Ovary (tissue), 9 donors: ENCODE measurements around the gene MEP1A. TPM values are rescaled to one million over a fixed set of nuclear protein-coding genes. Genes with fewer than 3 reads are reported as not detected.
"Not testable (repeated sequence)": the region's sequence is repeated elsewhere in the genome, so short reads cannot be mapped to it uniquely, and the experiment has no call there.

ENCODE experiments used
- DNase-seq, 5 donors: peaks; one replicate each; pipeline ENCODE4 v3.0.0-alpha.2; 2019 to 2020
- H3K27ac ChIP-seq, 2 donors: fragments of 200-600 bp; one replicate each; pipeline versions ENCODE4 v1.5.1 to v1.8.0; 2019 to 2022
- H3K27me3 ChIP-seq: fragments of 200-600 bp; one replicate; pipeline ENCODE4 v1.8.0; 2022
- H3K36me3 ChIP-seq: fragments of 200-600 bp; sonication (generic); one replicate; pipeline ENCODE4 v1.5.1; 2019
- H3K4me1 ChIP-seq: one replicate; pipeline ENCODE4 v1.8.1; 2013; ENCODE audit warnings: mild to moderate bottlenecking, moderate library complexity; ENCODE audit not compliant: insufficient read depth
- H3K4me3 ChIP-seq: fragments of 200-600 bp; sonication (generic); one replicate; pipeline ENCODE4 v1.5.1; 2017
- H3K9me3 ChIP-seq, 2 donors: fragments of 200-600 bp in 1 of 2; sonication (generic) in 1 of 2; one replicate each; pipeline versions ENCODE4 v1.5.1 to v1.8.1; 2013 to 2019; ENCODE audit warnings: mild to moderate bottlenecking in 1 of 2, moderate library complexity in 1 of 2
- EP300 ChIP-seq: sonication (generic); formaldehyde crosslinking; IDR thresholded peaks from one replicate; pipeline ENCODE4 v1.6.1; 2017; ENCODE audit warnings: antibody characterized with exemption
- POLR2A ChIP-seq: fragments of 450-650 bp; IDR thresholded peaks from one replicate; pipeline ENCODE4 v1.6.1; 2017; ENCODE audit warnings: antibody characterized with exemption, mild to moderate bottlenecking, moderate library complexity
- WGBS, 3 donors: extraction: QIAGEN DNeasy Blood & Tissue Kit in 1 of 3; methylation state at CpG; one replicate each; pipeline versions ENCODE4 v1.1.5 to v1.1.7; 2013 to 2017; 5-methylcytosine and 5-hydroxymethylcytosine counted together
- intact Hi-C, 4 donors: fragments of 100-400 bp; cut with DNase I; formaldehyde crosslinking; loops; one replicate each; pipeline versions ENCODE4 v1.11.0 to v1.15.1; 2022 to 2023
- polyA plus RNA-seq, 2 donors: library from polyadenylated mRNA; stranded (reverse); fragments of 200-250 nt in 1 of 2; fragments of 350-450 nt in 1 of 2; fragmentation: Illumina TruSeq in 1 of 2; extraction: RNeasy Lipid Tissue Mini Kit (QIAGEN cat#74804) in 1 of 2; gene quantifications; one replicate each; pipeline ENCODE4 v1.2.3, GENCODE V29; 2013 to 2014
- total RNA-seq, 7 donors: library from RNA; depleted of rRNA in 2 of 7; stranded (reverse); fragments of >200 nt in 2 of 7; fragmentation: NEBNext Ultra II Directional in 3 of 7; extraction: Animal tissue kit (Norgen Biotek cat#: 25700) in 3 of 7; gene quantifications; one replicate each; pipeline versions ENCODE4 v1.1.0 to v1.2.4, GENCODE V29; 2016 to 2023
- TF ChIP-seq, protein P1 (sequence below), 3 donors: fragments of 450-650 bp in 2 of 3; fragments of 200-600 bp in 1 of 3; IDR thresholded peaks; one replicate each; pipeline versions ENCODE4 v1.5.1 to v1.8.0; 2016 to 2022; ENCODE audit warnings: antibody characterized with exemption in 3 of 3, mild to moderate bottlenecking in 1 of 3
- donor health status: DM: no; HTN: no; CAD: no; lungs with moderate emphysema.
- donor health status: DM: no; HTN: no; CAD: no.
- donor health status: Bipolar disorder and iron deficiency.
- donor health status: DM: yes; HTN: yes; CAD: no.
- donor health status: DM: no; HTN: no; CAD: no.
- donor health status: DM: yes; HTN: yes; CAD: no.

Gene MEP1A
- total and polyA plus RNA-seq, 9 donors = 0.13 to 3.0 (median 0.80) TPM; not detected in 6

- Histone ChIP-seq H3K9me3 (no peaks in the 10 kb centered on the region), H3K36me3 (no peaks in the 10 kb centered on the region), H3K4me1 (peaks cover 19% of the 10 kb centered on the region), H3K4me3 (no peak overlapping the region), H3K27me3 (no peaks in the 10 kb centered on the region), H3K27ac (no peak overlapping the region)
- 69 to 81% (median 77%) methylated on average over 3 of the region's 3 CpGs for WGBS, 3 donors
- TF ChIP-seq EP300 (no peak), POLR2A (no peak)
- TF ChIP-seq, protein P1, sequence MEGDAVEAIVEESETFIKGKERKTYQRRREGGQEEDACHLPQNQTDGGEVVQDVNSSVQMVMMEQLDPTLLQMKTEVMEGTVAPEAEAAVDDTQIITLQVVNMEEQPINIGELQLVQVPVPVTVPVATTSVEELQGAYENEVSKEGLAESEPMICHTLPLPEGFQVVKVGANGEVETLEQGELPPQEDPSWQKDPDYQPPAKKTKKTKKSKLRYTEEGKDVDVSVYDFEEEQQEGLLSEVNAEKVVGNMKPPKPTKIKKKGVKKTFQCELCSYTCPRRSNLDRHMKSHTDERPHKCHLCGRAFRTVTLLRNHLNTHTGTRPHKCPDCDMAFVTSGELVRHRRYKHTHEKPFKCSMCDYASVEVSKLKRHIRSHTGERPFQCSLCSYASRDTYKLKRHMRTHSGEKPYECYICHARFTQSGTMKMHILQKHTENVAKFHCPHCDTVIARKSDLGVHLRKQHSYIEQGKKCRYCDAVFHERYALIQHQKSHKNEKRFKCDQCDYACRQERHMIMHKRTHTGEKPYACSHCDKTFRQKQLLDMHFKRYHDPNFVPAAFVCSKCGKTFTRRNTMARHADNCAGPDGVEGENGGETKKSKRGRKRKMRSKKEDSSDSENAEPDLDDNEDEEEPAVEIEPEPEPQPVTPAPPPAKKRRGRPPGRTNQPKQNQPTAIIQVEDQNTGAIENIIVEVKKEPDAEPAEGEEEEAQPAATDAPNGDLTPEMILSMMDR (IDR thresholded peaks at IDR 0.05) = no peak
- DNase-seq = no peak
- intact Hi-C loops = no loop called here
These were observed 32.3 kb upstream of the MEP1A start for GRCh38 chr6:46760925-46761324.

DNA sequence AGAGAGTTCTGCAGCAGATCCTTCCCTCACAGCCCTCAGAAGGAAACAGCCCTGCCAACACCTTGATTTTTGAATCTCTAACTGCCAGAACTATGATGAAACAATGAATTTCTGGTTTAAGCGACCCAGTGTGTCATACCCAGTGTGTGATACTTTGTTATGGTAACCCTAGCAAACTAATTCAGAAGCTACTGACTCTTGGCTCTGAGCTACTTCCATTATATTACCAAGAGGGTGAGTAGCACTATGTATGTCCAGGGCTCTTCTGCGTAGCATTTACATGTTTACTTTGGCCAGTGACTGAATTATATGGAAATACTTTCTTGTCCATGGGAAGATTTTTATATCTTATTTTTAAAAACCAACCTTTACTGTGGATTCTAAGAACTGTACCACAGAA, 29.7 kb upstream of the MEP1A start:
- Histone ChIP-seq H3K36me3 (no peaks in the 10 kb centered on the region), H3K4me1 (peaks cover 10% of the 10 kb centered on the region), H3K27ac (no peak overlapping the region), H3K27me3 (no peaks in the 10 kb centered on the region), H3K4me3 (no peak overlapping the region), H3K9me3 (no peaks in the 10 kb centered on the region)
- WGBS, 3 donors = 14 to 37% (median 15%) methylated on average over 2 of the region's 2 CpGs
- TF ChIP-seq, protein P1 (IDR thresholded peaks at IDR 0.05) = no peak
- no peak for TF ChIP-seq EP300
- no peak for TF ChIP-seq POLR2A
- intact Hi-C loops = no loop called here
- no peak for DNase-seq

DNA sequence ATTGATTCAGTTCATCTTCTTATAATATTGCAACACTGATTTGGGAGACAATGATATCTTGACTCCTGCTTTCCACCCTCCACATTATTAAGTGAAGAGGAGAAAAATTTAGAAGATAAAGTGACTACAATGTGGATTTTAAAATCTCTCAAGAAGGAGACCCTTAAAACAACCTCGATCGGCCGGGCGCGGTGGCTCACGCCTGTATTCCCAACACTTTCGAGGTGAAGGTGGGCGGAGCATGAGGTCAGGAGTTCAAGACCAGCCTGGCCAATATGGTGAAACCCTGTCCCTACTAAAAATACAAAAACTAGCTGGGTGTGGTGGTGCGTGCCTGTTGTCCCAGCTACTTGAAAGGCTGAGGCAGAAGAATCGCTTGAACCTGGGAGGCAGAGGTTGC, 28.9 kb upstream of the MEP1A start:
- WGBS, 3 donors = 16 to 52% (median 18%) methylated on average over 10 of the region's 10 CpGs

DNA sequence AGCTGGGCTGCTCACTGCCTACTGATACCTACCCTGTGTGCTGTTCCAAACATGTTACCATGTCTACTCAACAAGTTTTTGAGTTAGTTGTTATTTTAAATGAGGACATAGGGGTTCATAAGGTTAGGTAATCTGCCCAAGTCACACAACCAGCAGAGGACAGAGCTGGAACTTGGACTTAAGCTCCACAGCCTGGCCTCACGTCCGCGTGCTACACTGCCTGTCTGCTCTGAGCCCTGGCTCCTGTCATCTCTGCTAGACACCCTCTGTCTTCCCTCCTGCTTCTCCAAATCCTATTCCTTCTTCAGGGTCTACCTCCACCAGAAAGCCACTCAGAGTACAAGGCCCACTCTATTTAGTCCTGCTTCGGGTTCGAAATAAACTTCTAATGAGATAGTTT, 28.2 kb upstream of the MEP1A start:
- H3K9me3 ChIP-seq = no peaks in the 10 kb centered on the region
- H3K4me1 ChIP-seq = peaks cover 10% of the 10 kb centered on the region
- H3K27me3 ChIP-seq = no peaks in the 10 kb centered on the region
- intact Hi-C loops = no loop called here
- no peak overlapping the region for H3K4me3 ChIP-seq
- TF ChIP-seq POLR2A (no peak), EP300 (no peak)
- TF ChIP-seq, protein P1 (IDR thresholded peaks at IDR 0.05) = no peak
- no peak overlapping the region for H3K27ac ChIP-seq
- DNase-seq = no peak
- 97 to 98% (median 97%) methylated on average over 5 of the region's 5 CpGs for WGBS, 3 donors
- H3K36me3 ChIP-seq = no peaks in the 10 kb centered on the region

More for the DNA sequence above, 28.9 kb upstream of the MEP1A start:
- peak in 2 of 5 donors; percentile 17 to 46 for DNase-seq
- H3K27me3 ChIP-seq, H3K36me3 ChIP-seq, H3K9me3 ChIP-seq, intact Hi-C loops, H3K4me1 ChIP-seq, H3K4me3 ChIP-seq, H3K27ac ChIP-seq: not testable (repeated sequence)

GRCh38 chr6:46772016-46772415, 21.2 kb upstream of the MEP1A start:
- no peak for DNase-seq
- Histone ChIP-seq H3K27me3 (no peaks in the 10 kb centered on the region), H3K27ac (no peak overlapping the region), H3K9me3 (no peaks in the 10 kb centered on the region), H3K36me3 (no peaks in the 10 kb centered on the region), H3K4me3 (no peak overlapping the region), H3K4me1 (no peaks in the 10 kb centered on the region)
- TF ChIP-seq, protein P1 (IDR thresholded peaks at IDR 0.05) = no peak
- TF ChIP-seq POLR2A (no peak), EP300 (no peak)
- WGBS, 3 donors = 93 to 97% (median 93%) methylated on average over 1 of the region's 1 CpG
- intact Hi-C loops = no loop called here
